DMS153 (cell line): ENCODE results near the gene ILRUN.
A peak's percentile ranks its signal among the peaks of the same experiment; 100 is the strongest.
"Not testable (repeated sequence)": the region's sequence is repeated elsewhere in the genome, so short reads cannot be mapped to it uniquely, and the experiment has no call there.

Source experiments
- DNase-seq: peaks from one replicate; lab custom pipeline; 2025; lab: John Stamatoyannopoulos, UW

ILRUN gene

DNA sequence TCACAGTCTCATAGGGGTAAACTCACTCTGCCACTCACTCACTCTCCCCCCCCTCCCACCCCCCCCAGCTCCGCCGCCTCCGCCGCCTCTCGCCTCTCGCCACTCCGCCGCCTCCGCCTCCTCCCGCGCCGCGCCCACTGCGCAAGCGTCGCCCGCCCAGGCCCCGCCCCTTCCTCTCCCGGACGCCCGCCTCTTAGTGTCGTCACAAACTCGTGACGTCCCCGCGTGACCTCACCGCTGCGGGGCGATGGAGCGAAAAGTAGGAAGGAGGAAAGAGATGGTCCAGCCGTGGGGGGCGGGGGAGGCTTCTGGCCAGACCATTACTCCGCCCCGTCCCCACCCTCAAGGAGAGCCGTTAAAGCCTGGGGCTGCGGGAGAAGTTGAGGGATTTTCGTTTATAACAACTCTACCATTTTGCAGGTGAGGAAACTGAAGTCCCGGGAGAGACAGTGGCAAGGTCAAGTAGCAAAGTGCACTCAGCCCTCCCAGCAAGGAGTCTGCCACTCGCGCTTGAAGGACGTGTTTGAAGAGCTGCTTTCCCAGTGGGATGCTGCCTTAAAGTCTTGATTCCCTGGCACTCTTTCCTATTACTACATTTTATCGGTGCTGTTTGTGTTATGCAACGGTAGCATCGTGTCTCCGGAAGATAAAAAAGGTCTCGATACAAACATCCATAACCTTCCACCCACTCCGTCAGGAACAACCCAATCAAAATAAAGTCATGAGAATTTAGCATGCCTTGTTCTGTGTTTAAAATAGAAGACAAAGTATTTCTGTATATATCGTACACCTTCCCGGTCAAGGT lies at the start of gene ILRUN:
Gene ILRUN (minus strand): TSS at position 29 of the 805 bp plus-strand sequence. CDS start 164 bp downstream, outside the sequence.
- DNase-seq = peak; percentile 86

DNA sequence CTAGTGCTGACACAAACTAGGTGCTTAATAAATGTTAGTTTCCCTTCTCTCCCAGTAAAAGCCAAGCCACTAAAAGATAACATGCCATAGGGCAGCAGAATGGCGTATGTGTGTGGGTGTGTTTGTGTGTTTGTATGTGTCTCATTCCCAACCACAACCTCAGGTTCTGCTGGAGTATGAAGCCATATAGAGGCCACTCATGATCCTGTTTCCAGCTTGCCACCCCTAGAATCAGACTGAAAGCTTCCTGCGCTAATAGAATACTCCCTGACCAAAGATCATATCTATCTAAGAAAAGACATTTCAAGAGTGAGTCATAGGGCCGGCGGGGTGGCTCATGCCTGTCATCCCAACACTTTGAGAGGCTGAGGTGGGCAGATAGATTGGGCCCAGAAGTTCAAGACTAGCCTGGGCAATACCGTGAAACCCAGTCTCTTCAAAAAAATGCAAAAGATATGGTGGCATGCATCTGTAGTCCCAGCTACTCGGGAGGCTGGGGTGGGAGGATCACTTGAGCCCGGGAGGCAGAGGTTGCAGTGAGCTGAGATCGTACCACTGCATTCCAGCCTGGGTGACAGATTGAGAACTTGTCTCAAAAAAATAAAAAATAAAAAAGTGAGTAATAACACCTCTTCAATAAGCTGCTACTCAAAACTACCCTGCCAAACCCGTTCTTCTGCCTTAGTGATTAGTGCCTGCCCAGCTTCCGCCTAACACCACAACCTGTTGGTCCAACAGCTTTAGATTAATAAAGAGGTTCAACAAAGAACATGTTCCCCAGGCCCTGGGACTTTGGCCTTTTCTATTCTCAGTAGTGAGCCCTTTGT lies 48.9 kb upstream of the ILRUN start:
- DNase-seq = peak; percentile 63

DNA sequence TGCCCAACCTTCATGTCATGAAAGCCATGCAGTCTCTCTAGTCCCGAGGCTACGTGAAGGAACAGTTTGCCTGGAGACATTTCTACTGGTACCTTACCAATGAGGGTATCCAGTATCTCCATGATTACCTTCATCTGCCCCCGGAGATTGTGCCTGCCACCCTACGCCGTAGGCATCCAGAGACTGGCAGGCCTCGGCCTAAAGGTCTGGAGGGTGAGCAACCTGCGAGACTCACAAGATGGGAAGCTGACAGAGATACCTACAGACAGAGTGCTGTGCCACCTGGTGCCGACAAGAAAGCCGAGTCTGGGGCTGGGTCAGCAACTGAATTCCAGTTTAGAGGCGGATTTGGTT lies 47.7 kb upstream of the ILRUN start:
- not testable (repeated sequence) for DNase-seq

- DNase-seq = no peak
Observed at GRCh38 chr6:34743625-34744293, 47.2 kb upstream of the ILRUN start.

DNA sequence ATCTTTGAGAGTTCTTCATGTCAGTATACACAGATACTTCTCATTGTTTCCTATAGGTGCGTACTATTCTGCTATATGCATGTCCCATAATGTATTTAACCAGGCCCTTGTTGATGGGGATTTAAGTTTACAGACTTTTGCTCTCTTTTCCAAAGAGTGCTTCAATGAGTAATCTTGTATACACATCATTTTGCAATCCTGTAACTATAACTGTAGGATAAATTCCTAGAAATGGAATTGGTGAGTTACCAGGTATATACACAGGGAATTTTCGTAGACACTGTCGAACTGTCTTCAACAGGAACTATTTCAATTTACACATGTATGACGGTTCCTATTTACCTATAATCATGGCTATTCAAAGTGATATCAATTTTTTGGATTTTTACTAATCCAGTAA lies 45.5 kb upstream of the ILRUN start:
- no peak for DNase-seq

- DNase-seq = no peak
Observed at GRCh38 chr6:34736823-34737222, 40.3 kb upstream of the ILRUN start.

DNA sequence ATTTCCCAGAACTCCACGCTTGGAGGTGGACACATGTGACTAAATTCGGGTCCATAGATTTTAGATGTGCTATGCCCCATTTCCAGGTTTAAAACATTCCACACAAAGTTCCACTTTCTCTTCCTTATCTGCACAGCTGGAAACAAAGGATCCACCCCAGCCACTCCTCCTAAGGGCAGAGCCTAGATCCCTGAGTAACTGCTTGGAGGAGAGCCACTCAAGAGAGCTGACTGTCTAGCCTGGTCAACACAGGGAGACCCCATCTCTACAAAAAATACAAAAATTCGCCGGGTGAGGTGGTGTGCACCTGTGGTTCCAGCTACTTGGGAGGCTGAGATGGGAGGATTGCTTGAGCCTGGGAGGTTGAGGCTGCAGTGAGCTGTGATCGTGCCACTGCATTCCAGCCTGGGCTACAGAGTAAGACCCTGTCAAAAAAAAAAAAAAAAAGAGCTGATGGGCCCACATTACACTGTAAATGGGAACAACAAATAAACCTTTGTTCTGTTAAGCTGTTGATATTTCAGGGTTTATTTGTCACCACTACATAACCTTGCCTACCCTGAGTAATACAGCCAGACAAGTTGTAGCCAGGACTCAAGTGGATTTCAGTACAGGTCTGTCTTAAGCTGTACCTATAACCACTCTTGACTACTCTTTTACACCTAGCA lies 35.0 kb upstream of the ILRUN start:
- DNase-seq = no peak

- DNase-seq = no peak
Observed at GRCh38 chr6:34729631-34730470, 33.3 kb upstream of the ILRUN start.

- DNase-seq = no peak
Observed at GRCh38 chr6:34726055-34726454, 29.5 kb upstream of the ILRUN start.

GRCh38 chr6:34723203-34723602 lies 26.6 kb upstream of the ILRUN start:
- no peak for DNase-seq

GRCh38 chr6:34722451-34722850 lies 25.9 kb upstream of the ILRUN start:
- no peak for DNase-seq

DNA sequence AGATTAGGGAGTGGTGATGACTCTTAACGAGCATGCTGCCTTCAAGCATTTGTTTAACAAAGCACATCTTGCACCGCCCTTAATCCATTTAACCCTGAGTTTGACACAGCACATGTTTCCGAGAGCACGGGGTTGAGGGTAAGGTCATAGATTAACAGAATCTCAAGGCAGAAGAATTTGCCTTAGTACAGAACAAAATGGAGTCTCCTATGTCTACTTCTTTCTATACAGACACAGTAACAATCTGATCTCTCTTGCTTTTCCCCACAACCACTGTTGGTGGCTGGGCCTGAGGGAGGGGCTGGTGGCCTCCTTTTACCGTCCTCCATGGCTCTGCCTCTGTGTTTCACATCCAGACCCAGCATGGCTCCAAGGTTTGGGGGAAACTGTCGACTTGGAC lies 23.6 kb upstream of the ILRUN start:
- not testable (repeated sequence) for DNase-seq

DNA sequence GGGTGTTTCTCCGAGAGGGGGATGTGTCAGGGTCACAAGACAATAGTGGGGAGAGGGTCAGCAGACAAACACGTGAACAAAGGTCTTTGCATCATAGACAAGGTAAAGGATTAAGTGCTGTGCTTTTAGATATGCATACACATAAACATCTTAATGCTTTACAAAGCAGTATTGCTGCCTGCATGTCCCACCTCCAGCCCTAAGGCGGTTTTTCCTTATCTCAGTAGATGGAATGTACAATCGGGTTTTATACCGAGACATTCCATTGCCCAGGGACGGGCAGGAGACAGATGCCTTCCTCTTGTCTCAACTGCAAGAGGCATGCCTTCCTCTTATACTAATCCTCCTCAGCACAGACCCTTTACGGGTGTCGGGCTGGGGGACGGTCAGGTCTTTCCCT lies 23.1 kb upstream of the ILRUN start:
- DNase-seq = not testable (repeated sequence)

DNA sequence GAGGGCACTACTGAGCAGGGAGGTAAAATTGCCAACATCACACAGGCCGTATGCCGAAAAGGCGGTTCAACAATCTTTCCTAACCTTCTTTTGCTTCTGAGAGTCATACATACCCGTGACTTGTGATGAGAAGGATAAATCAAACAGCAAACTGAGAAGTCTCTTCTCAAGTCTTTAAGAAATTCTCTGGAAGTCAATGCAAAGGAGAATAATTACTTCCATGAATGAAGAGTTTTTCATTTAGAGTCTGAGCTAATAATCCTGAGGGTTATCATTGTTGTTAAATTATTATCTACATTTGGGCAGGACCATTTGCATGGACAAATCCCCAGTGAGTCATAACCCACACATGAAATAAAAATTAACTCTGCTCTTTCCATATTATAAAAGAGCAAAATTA lies 22.4 kb upstream of the ILRUN start:
- no peak for DNase-seq

DNA sequence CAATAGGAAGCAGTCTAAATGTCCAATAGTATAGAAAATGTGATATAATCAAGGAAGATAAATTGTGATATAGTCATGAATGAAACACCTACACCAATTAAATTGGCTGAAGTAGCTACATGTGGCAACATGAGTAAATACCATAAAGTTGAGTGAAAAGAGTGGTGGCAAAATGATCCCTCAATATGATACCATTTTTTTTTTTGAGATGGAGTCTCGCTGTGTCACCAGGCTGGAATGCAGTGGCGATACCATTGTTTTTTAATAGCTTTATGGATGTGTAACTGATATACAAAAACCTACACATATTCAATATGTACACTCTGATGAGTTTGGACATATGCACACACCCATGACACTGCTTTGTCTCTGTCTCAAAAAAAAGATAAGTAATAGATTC lies 20.9 kb upstream of the ILRUN start:
- no peak for DNase-seq

DNA sequence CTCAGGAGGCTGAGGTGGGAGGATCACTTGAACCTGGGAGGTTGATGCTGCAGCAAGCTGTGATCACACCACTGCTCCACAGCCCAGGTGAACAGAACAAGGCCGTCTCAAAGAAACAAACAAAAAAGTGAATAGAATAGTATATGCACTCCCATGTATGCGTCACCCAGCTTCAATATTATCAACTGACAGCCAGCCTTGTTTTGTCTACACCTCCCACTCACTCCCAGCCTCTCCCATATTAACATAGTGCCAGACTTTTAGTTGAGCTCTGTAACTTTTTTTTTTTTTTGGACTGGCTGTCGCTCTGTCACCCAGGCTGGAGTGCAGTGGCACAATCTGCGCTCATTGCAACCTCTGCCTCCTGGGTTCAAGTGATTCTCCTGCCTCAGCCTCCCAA lies 18.1 kb upstream of the ILRUN start:
- DNase-seq = no peak

DNA sequence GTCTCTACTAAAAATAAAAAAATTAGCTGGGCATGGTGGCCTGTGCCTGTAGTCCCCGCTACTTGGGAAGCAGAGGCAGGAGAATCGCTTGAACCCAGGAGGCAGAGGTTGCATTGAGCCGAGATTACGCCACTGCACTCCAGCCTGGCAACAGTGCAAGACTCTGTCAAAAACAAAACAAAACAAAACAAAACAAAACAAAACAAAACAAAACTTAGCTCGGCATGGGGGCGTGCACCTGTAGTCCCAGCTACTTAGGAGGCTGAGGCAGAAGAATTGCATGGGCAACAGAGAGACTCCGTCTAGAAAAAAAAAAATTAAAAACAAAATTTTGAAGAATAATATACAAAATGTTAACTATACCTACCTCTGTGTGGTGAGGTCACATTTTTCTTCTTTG lies 16.3 kb upstream of the ILRUN start:
- DNase-seq = not testable (repeated sequence)

DNA sequence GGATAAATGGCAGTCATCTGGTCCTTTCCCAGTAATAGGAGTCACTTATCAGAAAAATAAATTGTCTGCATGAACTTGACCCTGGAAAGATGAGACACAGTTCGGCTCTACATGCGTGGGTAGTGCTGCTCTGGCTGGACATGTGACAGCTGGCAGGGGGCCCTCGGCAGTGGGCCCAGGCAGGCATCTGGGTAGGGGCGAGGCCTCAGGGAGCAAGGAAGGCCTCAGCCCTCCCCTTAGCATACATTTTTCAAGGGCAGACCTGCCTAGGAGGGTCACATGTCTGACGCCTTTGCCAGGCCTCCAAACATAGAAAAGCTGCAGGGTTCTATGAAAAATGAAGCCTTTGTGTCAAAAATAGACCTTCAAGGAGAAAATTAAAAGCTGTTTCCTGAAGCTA lies 12.8 kb upstream of the ILRUN start:
- no peak for DNase-seq

GRCh38 chr6:34705241-34705640 lies 8.7 kb upstream of the ILRUN start:
- DNase-seq = no peak

DNA sequence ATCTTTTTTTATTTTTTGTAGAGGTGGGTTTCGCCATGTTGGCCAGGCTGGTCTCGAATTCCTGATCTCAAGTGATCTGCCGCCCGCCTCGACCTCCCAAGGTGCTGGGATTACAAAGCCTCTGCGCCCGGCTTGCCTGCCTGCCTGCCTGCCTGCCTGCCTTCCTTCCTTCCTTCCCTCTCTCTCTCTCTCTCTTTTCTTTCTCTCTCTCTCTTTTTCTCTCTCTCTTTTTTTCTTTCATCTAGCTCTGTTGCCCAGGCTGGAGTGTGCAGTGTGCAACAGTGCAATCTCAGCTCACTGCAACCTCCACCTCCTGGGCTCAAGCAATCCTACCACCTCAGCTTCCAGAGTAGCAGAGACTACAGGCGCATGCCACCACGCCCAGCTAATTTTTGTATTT lies 4.6 kb upstream of the ILRUN start:
- DNase-seq = no peak

GRCh38 chr6:34697904-34698559 lies 1.5 kb upstream of the ILRUN start:
- no peak for DNase-seq
